ENCODE data around the gene DYNLT4. TPM values are rescaled to one million over a fixed set of nuclear protein-coding genes. Genes with fewer than 3 reads are reported as not detected.
"Not testable (repeated sequence)": the region's sequence is repeated elsewhere in the genome, so short reads cannot be mapped to it uniquely, and the experiment has no call there.

DYNLT4 gene
- total and polyA plus RNA-seq, 2 of the 13 experiments (the other 11 are each of a cell fraction or from before 2014, with no cell fraction given): 0.77 TPM; not detected in 1

- TF ChIP-seq NFE2L1 (CRISPR knock-in tag; IDR thresholded peaks at IDR 0.05; ENCODE audit: borderline replicate concordance) (peak; percentile 51; the same call in 1 of the 2 replicates), ZC3H13 (CRISPR knock-in tag; IDR thresholded peaks at IDR 0.05) (no peak; the same call in 1 of the 2 replicates), ELF4 (CRISPR knock-in tag; IDR thresholded peaks at IDR 0.05; ENCODE audit: borderline replicate concordance) (peak; percentile 83), TBL1XR1 (IDR thresholded peaks at IDR 0.05; ENCODE audit: borderline replicate concordance, low read length, partially characterized antibody) (peak; percentile 51), SP140L (CRISPR knock-in tag; IDR thresholded peaks at IDR 0.05; ENCODE audit: borderline replicate concordance) (no peak), IKZF1 (IDR thresholded peaks at IDR 0.05) (no peak), ZNF883 (CRISPR knock-in tag; IDR thresholded peaks at IDR 0.05; ENCODE audit: not compliant biosample characterization) (peak; percentile 85), PRDM4 (CRISPR knock-in tag; IDR thresholded peaks at IDR 0.05; ENCODE audit: borderline replicate concordance) (no peak), E2F5 (CRISPR knock-in tag; conservative IDR thresholded peaks at IDR 0.05) (no peak; the same call in 1 of the 2 replicates), ZBTB42 (CRISPR knock-in tag; IDR thresholded peaks at IDR 0.05) (peak; percentile 73; the same call in 1 of the 2 replicates), U2AF1 (optimal IDR thresholded peaks at IDR 0.05; ENCODE audit: low read depth, low read length) (no peak), HNRNPK (IDR thresholded peaks at IDR 0.05; ENCODE audit: low read depth, low read length, poor library complexity, severe bottlenecking) (no peak), RORA (CRISPR knock-in tag; IDR thresholded peaks at IDR 0.05) (no peak), SP5 (CRISPR knock-in tag; IDR thresholded peaks at IDR 0.05; ENCODE audit: borderline replicate concordance, low read depth) (peak; percentile 83)
Measured at GRCh38 chr1:44775078-44775929, 31.8 kb downstream of the DYNLT4 start, which contains the start of gene RPS8 (continued).

DNA sequence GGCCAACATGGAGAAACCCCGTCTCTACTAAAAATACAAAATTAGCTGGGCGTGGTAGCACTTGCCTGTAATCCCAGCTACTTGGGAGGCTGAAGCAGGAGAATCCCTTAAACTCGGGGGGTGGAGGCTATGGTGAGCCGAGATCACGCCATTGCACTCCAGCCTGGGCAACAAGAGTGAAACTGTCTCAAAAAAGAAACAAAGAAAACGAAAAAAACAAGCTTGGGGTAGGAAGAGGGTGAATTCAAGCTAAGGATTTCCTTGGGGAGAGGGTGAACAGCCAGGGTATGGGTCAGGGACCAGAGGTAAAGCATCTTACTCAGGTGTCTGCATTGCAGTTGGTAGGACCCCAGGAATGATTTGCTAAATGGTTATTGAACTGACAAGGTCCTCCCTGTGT lies 40.7 kb downstream of the DYNLT4 start:
- H3K4me3 ChIP-seq (replicated peaks in 1 of 3; ENCODE audit: insufficient read depth in 1 of 3, low read depth in 2 of 3, low read length in 3 of 3); in situ Hi-C loops (cut with HindIII; ENCODE audit: extremely low pct_ligation_motif_present, low pct_unique_long_range_greater_than_20kb); H3K4me2 ChIP-seq (ENCODE audit: low read depth, low read length); H2AFZ ChIP-seq (ENCODE audit: low read length); DNase-seq (ENCODE audit: low spot score); H3K27me3 ChIP-seq (ENCODE audit: control insufficient read depth in 1 of 2, insufficient read depth in 2 of 2, low read length in 2 of 2); H4K20me1 ChIP-seq (ENCODE audit: insufficient read depth, low read length); H3K4me1 ChIP-seq (ENCODE audit: insufficient read depth, low read length); CTCF ChIA-PET (ENCODE audit: low intra/inter-chr PET ratio, low total read pairs); H3K79me2 ChIP-seq (ENCODE audit: insufficient read depth, low read length); H3K27ac ChIP-seq (ENCODE audit: extremely low read length, insufficient read depth, low read length); BruUV-seq (replicated peaks); ATAC-seq; H3K9ac ChIP-seq (ENCODE audit: insufficient read depth, low read depth, low read length); intact Hi-C loops (cut with micrococcal nuclease; ENCODE audit: unreplicated experiment); H3K9me3 ChIP-seq (ENCODE audit: low read length); FAIRE-seq: not testable (repeated sequence)
- POLR2A ChIA-PET: interaction anchor here (2.6 kb wide), 1 partner anchor 9 kb away, joined by 16 read pairs; the partner anchor contains the start of gene RPS8
- 93% methylated on average over 6 of the region's 6 CpGs for WGBS (ENCODE audit: low lambda C conversion rate)
- H3K36me3 ChIP-seq (replicated peaks in 1 of 2; ENCODE audit: control insufficient read depth in 1 of 2, insufficient read depth in 2 of 2, low read length in 2 of 2): peaks cover 21 to 45% of the 10 kb centered on the region in 2 experiments
